Heart right ventricle (tissue), 16 donors: ENCODE data around the gene KRTAP10-12. TPM values are rescaled to one million over a fixed set of nuclear protein-coding genes. Genes with fewer than 3 reads are reported as not detected.

Source experiments
- ATAC-seq, 8 donors: fragments of 200-7000 bp; cut with Tn5 transposase; one replicate each; pipeline ENCODE4 v1.9.1; 2020; ENCODE audit warnings: mild to moderate bottlenecking in 8 of 8, moderate library complexity in 8 of 8, moderate number of reproducible peaks in 1 of 8
- DNase-seq, 2 donors: peaks; one replicate each; pipeline ENCODE4 v3.0.0-alpha.2; 2020
- H3K27ac ChIP-seq, 10 donors: fragments of 200-600 bp; sonication (generic) in 2 of 10; one replicate each; pipeline versions ENCODE4 v1.5.0 to v1.8.0; 2020 to 2022; ENCODE audit warnings: mild to moderate bottlenecking in 3 of 10
- H3K27me3 ChIP-seq, 7 donors: fragments of 200-600 bp; one replicate each; pipeline ENCODE4 v1.8.0; 2021 to 2022; ENCODE audit warnings: mild to moderate bottlenecking in 2 of 7
- H3K36me3 ChIP-seq, 9 donors: fragments of 200-600 bp; sonication (generic) in 1 of 9; one replicate each; pipeline versions ENCODE4 v1.5.0 to v1.8.0; 2020 to 2022; ENCODE audit warnings: mild to moderate bottlenecking in 2 of 9
- H3K4me1 ChIP-seq, 9 donors: fragments of 200-600 bp; sonication (generic) in 1 of 9; one replicate each; pipeline versions ENCODE4 v1.5.0 to v1.8.0; 2020 to 2022; ENCODE audit warnings: mild to moderate bottlenecking in 4 of 9
- H3K4me3 ChIP-seq, 10 donors: fragments of 200-600 bp; sonication (generic) in 2 of 10; one replicate each; pipeline versions ENCODE4 v1.5.0 to v1.8.0; 2020 to 2022; ENCODE audit warnings: mild to moderate bottlenecking in 7 of 10, moderate library complexity in 2 of 10
- H3K9me3 ChIP-seq, 11 donors: fragments of 200-600 bp in 10 of 11; sonication (generic) in 2 of 11; one replicate each; pipeline versions ENCODE4 v1.5.0 to v1.8.0; 2013 to 2022; ENCODE audit warnings: mild to moderate bottlenecking in 2 of 11, control low read depth in 1 of 11, moderate library complexity in 1 of 11
- WGBS, 2 donors: extraction: QIAGEN DNeasy Blood & Tissue Kit; methylation state at CpG; one replicate each; pipeline ENCODE4 v1.1.7; 2013; ENCODE audit warnings: inconsistent platforms in 1 of 2; 5-methylcytosine and 5-hydroxymethylcytosine counted together
- intact Hi-C, 10 donors: fragments of 100-400 bp; cut with DNase I; formaldehyde crosslinking; loops; one replicate each; pipeline versions ENCODE4 v1.11.1 to v1.14.2; 2022
- polyA plus RNA-seq, 2 donors: library from polyadenylated mRNA; stranded (reverse); fragments of 200-250 nt; gene quantifications; one replicate each; pipeline ENCODE4 v1.2.3, GENCODE V29; 2013
- total RNA-seq, 10 donors: library from RNA; stranded (reverse); fragmentation: NEBNext Ultra II Directional in 3 of 10; extraction: Animal tissue kit (Norgen Biotek cat#: 25700) in 3 of 10; gene quantifications; one replicate each; pipeline versions ENCODE4 v1.2.1 to v1.2.4, GENCODE V29; 2021 to 2023
- TF ChIP-seq, protein P1 (sequence below), 9 donors: fragments of 200-600 bp; sonication (generic) in 2 of 9; IDR thresholded peaks; one replicate each; pipeline versions ENCODE4 v1.5.0 to v1.8.0; 2021 to 2022; ENCODE audit warnings: antibody characterized with exemption in 9 of 9, mild to moderate bottlenecking in 5 of 9, moderate library complexity in 1 of 9
- donor health status: Arrhythmogenic right ventricular cardiomyopathy.
- donor health status: ischemic (EF 13 %, LVEDD 7.1; RV severe dilation, severe dysfunction).
- donor health status: healthy with polysubstance abuse.
- donor health status: DM: no; HTN: yes; CAD: no.
- donor health status: DM: no; HTN: no; CAD: no.
- donor health status: ischemic (EF 25% LVEDD 6.9; RV normal size, moderate dysfunction).
- donor health status: ischemic (EF 25% LVEDD 5.7; RV mildly dilated, moderate dysfunction).
- donor health status: healthy.
- donor health status: DM: yes; HTN: yes; CAD: no.
- donor health status: Ischemic cardiomyopathy.
- donor health status: ischemic (EF 35%, LVEDD 5.7; RV mildly dilated, moderate dysfunction).
- donor health status: nonischemic (EF 11% LVEDD 7.7; RV severe dilation, severe dysfunction).
- donor health status: DM: yes; HTN: yes; CAD: no.
- donor health status: PGD.
- donor health status: ischemic (EF 29% LVEDD 5.4; RV normal size, mild dysfunction).
- donor health status: nonischemic (EF 23%, LVEDD 6.1; RV moderate dilation, normal function).

KRTAP10-12 gene
- total and polyA plus RNA-seq, 12 donors: not detected

DNA sequence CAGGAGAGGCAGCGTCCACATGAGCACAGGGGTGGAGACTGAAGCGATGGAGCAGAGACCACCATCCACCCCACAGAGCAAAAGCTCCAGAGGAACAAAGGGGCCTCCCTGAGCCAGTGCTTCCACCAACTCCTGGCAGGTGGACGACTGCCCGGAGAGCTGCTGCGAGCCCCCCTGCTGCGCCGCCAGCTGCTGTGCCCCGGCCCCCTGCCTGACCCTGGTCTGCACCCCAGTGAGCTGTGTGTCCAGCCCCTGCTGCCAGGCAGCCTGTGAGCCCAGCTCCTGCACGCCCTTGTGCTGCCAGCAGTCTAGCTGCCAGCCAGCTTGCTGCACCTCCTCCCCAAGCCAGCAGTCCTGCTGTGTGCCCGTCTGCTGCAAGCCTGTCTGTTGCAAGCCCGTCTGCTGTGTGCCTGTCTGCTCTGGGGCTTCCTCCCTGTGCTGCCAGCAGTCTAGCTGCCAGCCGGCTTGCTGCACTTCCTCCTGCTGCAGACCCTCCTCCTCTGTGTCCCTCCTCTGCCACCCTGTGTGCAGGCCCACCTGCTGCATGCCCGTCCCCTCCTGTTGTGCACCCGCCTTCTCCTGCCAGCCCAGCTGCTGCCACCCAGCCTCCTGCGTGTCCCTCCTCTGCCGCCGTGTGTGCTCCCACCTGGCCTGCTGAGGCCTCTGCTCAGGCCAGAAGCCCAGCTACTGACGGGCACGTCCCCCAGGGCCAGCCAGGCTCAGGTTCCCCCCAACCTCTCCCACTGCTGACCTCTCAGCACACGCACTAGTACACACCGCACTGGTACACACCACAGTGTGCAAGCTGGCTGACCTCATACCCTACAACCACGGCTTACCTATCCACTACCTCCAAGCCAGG lies 5.4 kb downstream of the KRTAP10-12 start:
- Histone ChIP-seq H3K4me1 (peaks cover 0 to 4% (median 0%) of the 10 kb centered on the region in 9 donors), H3K36me3 (no peaks in the 10 kb centered on the region), H3K27ac (no peak overlapping the region), H3K9me3 (no peaks in the 10 kb centered on the region), H3K4me3 (no peak overlapping the region), H3K27me3 (peaks cover 0 to 97% (median 92%) of the 10 kb centered on the region in 7 donors)
- no peak for DNase-seq
- intact Hi-C loops: no loop called here
- 65 to 74% methylated on average over 22 of the region's 22 CpGs for WGBS, 2 donors
- ATAC-seq: no peak
- TF ChIP-seq, protein P1, sequence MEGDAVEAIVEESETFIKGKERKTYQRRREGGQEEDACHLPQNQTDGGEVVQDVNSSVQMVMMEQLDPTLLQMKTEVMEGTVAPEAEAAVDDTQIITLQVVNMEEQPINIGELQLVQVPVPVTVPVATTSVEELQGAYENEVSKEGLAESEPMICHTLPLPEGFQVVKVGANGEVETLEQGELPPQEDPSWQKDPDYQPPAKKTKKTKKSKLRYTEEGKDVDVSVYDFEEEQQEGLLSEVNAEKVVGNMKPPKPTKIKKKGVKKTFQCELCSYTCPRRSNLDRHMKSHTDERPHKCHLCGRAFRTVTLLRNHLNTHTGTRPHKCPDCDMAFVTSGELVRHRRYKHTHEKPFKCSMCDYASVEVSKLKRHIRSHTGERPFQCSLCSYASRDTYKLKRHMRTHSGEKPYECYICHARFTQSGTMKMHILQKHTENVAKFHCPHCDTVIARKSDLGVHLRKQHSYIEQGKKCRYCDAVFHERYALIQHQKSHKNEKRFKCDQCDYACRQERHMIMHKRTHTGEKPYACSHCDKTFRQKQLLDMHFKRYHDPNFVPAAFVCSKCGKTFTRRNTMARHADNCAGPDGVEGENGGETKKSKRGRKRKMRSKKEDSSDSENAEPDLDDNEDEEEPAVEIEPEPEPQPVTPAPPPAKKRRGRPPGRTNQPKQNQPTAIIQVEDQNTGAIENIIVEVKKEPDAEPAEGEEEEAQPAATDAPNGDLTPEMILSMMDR (IDR thresholded peaks at IDR 0.05): no peak

DNA sequence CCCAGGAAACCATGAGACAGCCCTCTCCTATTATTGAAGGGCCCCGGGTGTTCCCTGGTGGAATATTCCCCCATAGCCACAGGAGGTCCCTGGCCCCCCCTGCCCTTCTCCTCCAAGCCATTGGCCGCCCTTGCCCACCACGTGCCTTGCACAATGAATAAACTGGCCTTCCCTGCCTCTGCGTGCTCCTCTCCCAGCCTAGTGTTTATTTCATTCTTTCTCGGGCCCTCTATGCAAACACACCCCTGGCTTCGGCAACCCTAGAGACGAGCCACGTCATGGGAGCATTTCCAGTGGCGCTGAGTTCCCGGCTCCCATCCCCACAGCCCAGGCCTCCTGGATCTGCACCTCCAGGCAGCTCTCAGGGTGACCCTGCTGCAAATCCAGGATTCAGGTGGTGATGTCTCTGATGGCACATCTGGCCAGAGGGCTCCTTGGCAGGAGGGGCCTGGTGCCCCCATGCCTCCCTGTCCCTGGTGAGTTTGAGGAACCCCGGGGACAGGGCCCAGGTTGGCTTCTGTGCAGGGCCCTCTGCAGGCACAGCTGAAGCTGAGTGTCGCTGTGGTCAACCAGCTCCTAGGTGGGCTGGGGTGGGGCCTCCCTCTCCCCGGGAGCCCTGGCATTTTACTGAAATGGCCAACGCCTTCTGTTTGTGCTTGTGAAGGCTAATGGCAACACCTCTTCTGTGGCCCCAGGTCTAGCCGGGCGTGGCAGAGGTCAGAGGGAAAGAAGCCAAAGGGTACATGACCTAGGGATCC lies 6.2 kb downstream of the KRTAP10-12 start:
- Histone ChIP-seq H3K27me3 (peaks cover 0 to 96% (median 91%) of the 10 kb centered on the region in 7 donors), H3K4me3 (no peak overlapping the region), H3K27ac (no peak overlapping the region), H3K4me1 (peaks cover 0 to 4% (median 0%) of the 10 kb centered on the region in 9 donors), H3K36me3 (no peaks in the 10 kb centered on the region), H3K9me3 (no peaks in the 10 kb centered on the region)
- 48 to 52% methylated on average over 16 of the region's 16 CpGs for WGBS, 2 donors
- ATAC-seq: no peak
- intact Hi-C loops: no loop called here
- TF ChIP-seq, protein P1 (IDR thresholded peaks at IDR 0.05): no peak
- DNase-seq: no peak

DNA sequence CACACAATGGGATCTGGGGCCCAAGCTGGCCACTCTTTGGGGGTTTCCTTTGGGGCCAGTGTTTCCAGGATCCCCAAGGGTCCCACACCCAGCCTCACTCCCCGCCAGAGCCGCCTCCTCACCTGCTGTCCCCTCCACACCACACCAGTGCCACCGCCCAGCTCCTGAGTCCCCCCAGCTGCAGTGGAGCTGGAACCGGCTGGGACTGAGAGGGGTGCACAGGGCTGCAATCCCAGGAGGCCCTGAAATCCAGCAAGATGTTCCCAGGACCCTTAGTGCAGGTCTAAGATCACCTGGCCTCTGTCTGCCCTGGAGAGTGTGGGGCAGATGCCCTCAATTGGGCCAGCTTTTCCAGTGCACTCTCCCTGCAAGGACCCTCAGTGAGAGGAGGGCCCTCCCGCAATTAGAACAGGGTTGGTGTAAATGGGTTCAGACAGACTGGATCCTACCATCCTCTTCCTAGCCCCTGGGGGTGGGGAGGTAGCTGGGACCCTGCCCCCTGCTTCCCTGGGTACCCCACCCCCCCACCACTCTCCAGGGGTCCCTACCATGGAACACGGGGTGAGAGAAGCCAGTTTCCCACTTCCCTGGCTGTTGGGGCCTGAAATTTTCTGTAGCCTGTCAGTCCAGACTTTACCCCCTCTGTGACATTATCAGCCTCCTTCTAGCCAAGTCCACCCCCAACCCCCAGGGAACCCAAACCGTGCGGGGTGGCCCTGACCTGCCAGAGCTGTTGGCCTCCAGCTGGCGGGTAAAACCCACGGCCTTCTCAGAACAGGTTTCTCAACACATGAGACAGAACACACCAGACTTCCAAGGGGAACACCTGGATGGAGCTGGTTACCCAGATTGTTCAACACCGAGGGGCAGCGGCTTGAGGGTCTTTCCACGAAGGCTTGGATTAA lies 7.0 kb downstream of the KRTAP10-12 start:
- ATAC-seq: no peak
- WGBS, 2 donors: 39 to 40% methylated on average over 13 of the region's 13 CpGs
- Histone ChIP-seq H3K4me3 (no peak overlapping the region), H3K9me3 (no peaks in the 10 kb centered on the region), H3K36me3 (no peaks in the 10 kb centered on the region), H3K4me1 (peaks cover 0 to 10% (median 0%) of the 10 kb centered on the region in 9 donors), H3K27ac (no peak overlapping the region), H3K27me3 (peaks cover 0 to 96% (median 91%) of the 10 kb centered on the region in 7 donors)
- intact Hi-C loops: no loop called here
- TF ChIP-seq, protein P1 (IDR thresholded peaks at IDR 0.05): no peak
- DNase-seq: no peak

DNA sequence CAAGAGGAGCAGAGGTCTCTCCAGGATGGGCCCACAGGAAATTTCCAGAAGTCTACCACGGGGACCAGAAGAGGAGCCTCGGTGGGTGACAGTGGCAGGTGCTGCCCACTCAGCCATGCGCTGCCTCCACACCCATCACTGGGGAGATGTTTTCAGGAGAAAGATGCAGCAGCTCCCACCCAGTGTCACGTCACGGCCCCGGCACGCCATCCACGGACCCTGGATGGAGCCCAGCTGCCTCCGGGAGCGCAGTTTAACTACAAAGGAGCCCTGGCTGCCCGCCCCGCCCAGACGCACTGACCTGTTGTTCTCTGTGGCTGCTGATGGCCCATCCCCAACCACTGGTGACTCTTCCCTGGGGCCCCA lies 7.6 kb downstream of the KRTAP10-12 start:
- H3K27ac ChIP-seq: no peak overlapping the region
- peaks cover 0 to 17% (median 6%) of the 10 kb centered on the region in 9 donors for H3K4me1 ChIP-seq
- no peak overlapping the region for H3K4me3 ChIP-seq
- H3K36me3 ChIP-seq: no peaks in the 10 kb centered on the region
- WGBS, 2 donors: 12 to 13% methylated on average over 13 of the region's 13 CpGs
- intact Hi-C loops: no loop called here
- DNase-seq: no peak
- no peaks in the 10 kb centered on the region for H3K9me3 ChIP-seq
- ATAC-seq: no peak
- H3K27me3 ChIP-seq: peaks cover 0 to 96% (median 91%) of the 10 kb centered on the region in 7 donors
- TF ChIP-seq, protein P1 (IDR thresholded peaks at IDR 0.05): no peak
